ENCODE measurements around the gene BRINP1.

BRINP1 gene

DNA sequence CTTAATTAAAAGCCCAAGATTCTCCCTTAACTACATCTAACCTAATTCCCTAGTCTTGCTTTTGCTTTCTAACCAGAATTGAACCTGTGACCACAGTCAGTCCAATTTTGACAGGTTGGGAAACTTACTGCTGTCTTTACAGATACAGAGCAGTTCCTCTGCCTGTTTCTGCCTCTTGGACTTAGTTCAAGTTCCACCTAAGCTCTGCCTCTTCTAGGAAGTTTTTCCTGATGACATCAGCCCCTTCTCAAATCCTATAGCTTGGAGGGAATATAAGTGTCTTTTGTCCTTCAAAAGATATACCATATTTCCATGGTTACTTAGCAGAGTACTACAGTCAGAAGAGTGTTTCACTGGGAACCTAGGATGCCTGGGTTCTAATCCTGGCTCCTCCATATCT lies 31.7 kb downstream of the BRINP1 start:
- no peak for DNase-seq

DNA sequence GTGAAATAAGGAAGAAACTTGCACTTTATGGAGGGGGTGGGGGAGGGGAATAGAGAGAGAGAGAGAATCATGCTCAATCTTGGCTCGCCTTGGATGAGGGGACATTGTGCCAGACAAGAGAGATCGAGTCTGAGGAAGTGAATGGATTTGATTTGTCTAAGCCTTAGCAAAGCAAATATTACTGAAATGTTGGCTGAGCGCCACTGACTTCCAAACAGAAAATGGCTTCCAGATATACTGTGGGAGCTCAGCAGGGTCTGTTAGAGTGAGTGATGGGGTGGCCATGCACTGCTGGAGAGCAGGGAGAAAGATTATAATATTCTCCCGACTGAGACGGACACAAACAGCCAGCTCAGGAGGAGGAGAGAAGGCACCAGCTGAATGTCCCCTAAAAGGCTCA lies 34.5 kb downstream of the BRINP1 start:
- no peak for DNase-seq

DNA sequence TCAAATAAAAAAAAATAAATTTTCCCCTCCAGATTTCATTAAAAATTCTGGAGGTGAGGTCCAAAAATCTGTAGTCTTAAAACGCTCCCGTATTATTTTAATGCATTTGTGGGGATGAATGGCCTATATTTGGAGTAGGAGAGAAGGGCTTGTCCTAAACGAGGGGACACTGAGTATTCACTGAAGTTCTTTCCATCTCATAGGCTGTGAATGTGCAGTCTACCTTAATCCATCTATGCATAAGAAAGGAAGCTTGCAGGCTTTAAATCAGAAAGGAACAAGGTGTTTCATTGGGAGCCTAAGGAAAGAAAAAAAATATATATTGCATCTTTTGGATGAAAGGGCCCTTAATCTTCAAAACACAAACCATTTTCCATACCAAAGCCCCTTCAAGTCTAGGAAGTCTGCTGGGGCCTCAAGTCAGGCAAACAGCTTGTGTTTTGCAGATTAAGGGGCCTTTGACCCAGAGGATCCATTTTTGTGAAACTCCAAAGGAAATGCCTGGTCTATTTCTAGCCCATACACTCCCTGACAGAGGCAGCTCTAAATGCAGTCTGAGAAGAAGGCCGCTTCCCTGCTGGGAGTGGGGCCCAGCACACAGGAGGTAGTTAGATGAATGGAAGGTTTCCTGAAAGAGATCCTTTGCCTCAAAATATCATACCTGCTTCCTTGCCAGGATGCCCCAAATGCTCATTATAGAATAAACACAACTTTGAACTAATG lies 35.6 kb downstream of the BRINP1 start:
- no peak for DNase-seq

DNA sequence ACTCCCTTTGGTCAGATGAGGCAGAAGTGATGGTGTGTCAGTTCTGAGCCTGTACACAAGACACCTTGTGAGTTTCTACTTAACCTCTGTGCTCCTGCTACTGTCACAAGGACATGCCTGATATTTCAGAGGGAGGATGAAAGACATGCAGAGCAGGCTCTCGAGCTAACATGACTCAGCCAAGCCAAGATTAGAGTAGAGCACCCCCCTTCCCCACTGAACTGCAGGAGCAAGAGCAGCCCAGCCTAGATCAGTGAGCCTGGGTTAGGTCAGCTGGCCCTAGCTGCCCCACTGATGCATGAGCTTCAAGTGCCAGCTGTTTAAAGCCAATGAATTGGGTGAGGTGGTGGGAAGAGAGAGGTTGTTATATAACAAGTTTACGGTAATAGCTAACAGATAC lies 36.7 kb downstream of the BRINP1 start:
- no peak for DNase-seq

DNA sequence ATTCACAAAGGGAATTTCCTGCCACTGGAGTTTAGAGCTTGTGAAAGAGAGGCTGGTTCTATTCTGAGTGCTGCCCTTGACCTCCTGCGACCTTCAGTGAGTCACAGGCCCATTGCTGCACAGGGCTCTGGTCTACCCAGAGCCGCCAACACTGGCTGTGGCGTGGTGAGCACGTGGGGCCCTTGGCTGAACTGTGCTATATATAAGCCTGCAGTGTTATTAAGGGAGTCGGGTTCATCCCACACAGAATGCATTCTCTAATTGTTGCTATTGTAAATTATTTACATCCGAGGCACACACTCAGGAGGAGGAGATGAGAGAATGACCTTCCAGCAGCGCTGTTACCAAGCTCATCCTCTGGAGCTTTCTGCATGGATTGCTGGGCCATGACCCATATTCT lies 47.1 kb downstream of the BRINP1 start:
- no peak for DNase-seq

DNA sequence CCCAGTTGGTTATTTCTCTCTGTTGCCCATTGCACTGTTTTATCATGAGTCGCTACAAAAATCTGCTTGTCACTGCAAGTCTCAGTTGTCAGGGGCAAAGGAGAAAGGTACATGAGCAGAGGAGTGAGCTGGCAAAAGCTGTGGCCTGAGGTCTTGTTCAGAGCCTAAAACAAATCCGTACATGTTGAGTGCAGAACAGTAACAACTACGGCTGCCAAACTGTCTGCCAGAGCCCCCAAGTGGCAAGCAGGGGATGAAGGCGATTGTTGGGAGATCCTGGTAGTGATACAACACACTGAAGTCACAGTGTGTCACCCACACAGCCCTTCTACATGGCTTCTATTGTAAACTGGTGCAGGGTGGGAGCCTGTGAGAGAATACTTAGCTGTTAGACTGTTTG lies 50.9 kb downstream of the BRINP1 start:
- no peak for DNase-seq

DNA sequence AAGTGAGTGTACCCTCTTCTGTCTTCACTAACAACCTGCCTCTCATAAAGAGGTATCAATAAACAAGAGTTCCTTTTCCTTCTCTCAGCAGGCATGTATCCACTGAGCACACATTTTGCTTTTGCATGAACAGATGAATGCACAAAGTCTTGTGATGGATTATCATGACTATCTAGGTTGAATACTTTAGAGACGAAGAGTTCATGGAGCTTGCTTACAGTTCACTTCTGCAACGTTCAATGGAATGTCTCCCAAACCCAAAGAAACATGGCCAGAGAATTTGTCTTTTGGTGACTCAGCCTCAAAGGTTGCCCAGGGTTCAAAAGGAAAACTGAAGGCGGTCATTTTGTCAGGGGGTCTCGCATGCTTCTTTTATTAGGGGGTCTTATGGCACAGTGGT lies 55.4 kb downstream of the BRINP1 start:
- no peak for DNase-seq

DNA sequence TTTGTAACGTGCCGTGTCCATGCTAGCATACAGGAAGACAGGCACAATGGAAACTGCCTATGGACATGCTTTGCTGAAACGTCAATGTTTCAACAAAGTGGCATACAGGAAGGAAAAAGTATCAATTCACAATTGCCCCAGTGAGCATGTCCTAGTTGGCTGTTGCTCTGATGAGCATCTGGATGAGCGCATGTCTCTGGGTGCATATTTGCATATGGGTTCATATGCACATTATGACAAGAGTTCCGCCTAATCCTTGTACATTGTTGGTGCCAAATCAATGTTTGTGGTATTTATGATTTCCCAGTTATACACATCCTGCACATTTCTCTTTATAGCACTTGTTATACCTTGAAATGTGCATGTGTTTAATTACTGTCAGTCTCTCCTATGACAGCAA lies 58.5 kb downstream of the BRINP1 start:
- no peak for DNase-seq

DNA sequence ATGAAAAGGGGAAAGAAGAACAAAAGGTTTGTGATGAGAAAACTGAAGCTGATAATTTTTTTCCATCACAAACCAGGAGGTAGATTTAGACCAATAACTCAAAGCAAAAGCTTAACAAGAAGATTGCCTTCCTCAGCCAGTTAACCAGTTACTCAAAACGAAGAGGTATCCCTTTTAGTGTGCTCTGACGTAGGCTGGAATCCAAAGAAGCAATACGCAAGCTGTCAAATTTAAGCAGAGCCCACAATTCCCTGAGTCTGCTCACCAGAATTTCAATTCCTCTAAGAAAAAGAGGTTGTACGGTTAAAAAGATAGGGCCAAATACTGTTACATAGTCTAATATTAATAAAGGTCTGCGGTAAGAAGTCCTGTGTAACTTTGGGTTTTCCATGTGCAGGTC lies 61.8 kb downstream of the BRINP1 start:
- no peak for DNase-seq

DNA sequence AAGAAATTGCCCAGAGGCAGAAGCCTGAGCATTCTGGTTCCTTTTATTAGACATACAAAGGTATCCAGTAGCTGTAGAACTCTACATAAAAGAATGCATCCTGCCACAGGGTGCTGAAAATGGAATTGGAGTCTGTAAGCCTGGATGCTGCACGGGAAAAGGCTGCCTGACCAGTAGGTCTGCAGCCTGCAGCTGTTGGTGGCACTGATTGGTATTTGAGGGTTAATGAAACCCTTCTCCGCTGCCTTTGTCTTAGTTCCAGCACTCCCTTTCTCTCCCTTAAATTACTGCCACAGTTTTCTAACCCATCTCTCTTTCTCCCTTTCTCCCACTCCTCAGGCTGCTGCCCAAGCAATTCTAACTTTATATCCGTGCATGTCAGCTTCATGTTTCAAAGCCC lies 64.7 kb downstream of the BRINP1 start:
- no peak for DNase-seq

DNA sequence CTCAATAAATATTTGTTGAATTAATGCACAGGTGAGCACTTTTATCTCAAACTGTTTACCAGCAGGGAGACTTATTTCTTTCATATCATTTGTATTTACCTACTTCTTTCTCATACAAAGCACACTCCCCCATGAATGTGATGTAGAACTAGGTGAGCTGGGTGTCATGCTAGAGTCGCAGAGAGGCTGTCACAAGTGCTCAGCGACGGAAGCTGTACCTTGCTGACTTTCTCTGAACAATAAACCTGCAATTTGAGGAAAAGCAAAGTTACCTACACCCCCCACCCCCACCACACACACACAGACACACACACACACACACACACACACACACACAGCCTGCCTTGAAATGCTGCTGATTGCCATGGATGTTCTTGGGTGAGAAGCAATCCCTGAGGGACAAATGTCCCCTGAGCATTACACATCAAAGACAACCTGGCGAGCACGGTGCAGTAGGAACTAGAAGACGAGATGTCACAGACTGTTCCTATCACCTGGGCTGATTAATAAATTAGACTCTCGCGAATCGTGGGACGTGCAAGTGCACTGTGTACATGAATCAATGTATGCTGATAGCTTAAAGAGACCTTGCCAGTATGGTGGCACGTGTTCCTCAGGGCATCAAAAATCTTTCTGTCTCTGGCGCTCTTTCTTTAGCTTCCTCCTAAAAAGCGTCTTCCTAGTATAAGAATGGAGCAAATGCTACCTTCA lies 66.1 kb downstream of the BRINP1 start:
- DNase-seq = no peak

DNA sequence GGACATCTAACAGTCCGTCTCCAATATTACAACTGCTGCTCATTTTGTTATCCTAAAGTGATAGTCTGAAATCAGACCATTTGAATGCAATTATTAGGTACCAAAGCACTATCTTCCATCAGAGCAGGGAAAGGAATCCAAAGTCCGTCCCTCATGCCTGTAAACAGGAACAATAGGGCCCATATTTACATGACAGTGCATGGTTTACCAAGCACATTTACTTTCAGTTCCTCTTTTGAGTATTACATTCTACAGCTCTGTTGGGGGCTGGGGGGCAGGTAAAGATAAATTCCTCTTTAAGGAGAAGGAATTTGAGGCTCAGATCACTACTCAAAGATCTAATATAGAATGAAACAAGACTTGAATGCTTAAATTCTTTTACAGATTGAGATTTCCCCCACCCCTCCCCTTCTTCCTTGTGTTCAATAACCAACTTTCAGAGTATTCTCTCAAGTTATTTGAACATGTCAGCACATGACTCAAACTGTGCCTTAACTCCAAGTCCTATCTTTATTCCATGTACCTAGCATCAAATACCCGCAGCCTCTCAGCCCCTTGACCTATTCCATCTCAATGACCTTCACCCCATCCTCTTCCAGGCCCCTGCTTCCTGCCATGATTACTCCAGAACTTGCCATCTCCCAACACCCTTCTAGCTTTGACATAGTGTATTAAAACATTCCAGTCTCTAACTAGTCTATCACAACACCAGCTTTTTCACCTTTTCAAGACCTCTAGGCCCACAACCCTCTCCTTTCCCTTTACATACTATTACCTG lies 71.0 kb downstream of the BRINP1 start:
- no peak for DNase-seq

DNA sequence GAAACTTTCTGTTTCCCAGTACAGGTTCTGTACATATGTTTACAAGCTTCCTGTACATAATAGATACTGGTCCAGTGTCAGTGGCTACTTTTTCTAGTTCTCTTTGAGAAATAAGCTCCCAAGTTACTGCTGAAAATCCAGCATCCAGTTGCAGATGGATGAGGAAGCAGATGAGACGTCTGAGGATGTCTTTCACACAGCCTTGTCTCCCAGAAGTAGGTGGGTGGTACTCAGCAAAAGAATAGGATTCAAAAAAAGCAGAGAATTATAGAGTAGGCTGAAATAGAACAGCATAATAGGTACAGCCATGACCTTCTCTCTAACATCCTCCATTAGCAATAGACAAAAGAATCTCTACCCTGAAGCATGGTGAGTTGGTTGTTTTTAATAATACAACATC lies 77.7 kb downstream of the BRINP1 start:
- DNase-seq = no peak

DNA sequence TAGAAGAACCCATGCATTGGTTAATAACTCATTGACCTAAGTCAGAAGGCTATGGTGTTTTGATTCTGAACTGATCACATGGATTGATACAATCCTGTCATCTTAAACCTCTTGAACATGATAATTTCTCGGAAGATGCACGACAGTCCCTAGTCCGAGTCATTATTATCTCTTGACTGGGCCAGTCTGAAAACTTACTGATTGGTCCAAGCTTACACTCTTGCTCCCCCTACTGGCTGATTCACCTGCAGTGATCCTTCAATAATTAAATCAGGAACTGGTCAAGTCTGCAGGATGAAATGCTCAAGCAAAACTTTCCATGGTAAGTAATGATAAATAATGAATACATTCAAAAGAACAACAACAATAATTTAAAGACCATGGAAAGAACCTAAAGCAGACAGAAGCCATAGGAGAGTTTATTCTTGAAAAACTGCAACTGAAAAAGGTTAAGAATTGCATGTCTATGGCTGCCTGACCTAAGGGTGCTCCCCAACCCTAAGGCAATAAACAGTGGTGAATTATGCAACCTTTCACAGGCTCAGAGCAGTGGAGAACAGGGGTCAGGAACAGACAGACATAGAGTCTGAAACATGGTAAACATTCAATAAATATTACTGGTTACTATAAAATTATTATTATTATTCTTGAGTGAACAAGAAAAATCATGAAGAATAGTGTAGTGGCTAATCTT lies 79.3 kb downstream of the BRINP1 start:
- no peak for DNase-seq

DNA sequence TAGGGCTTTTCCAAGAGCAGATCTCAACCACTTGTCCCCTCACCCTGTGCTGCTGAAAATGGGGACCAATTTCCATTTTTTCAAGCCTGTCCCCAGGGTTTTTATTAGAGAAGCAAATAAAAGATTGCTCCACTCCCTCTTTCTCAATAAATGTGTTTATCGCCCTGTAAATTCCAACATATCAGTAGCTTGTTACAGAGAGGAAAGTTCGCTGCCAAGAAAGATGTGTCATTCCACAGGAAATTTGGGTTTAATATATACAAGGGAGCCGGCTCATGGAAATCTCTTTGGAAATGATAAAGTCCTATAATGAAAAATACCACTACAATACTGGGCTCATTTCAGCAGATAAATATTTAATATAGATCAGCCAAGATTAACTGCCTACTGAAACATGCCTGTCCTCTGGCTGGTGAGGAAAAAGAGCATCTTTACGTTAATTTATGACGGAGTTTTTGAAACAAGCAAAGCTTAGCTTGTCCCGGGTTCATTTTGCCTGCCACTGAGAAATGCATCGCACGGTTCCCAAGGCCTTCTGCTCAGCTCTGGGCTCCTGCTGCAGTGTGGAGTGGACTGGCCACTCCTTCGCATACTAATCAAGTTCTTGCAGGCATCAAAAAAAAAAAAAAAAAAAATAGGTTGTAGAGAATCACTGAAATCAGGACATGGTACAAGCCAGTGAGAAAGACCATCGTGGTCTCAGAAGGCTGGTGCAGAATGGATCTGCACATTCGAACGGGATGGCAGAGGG lies 84.5 kb downstream of the BRINP1 start:
- DNase-seq = no peak

DNA sequence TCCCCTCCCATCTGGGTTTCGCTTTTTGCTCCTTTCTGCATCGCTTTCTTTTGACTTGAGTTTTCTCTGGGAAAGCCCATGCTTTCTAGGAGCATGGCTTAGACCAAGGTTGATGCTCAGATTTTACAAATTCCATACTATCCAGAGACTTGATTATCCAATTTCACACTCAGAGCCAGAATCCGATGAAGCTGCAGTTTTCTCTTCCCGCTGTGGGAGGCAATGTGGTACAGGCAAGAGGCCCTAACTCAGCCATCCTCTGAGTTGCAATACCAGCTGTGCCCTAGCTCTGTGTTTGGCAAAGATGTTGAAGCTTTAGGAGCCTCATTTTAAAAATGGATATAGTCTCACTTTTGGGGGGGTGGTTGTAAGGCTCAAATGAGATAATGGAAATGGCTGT lies 85.1 kb downstream of the BRINP1 start:
- DNase-seq = no peak

DNA sequence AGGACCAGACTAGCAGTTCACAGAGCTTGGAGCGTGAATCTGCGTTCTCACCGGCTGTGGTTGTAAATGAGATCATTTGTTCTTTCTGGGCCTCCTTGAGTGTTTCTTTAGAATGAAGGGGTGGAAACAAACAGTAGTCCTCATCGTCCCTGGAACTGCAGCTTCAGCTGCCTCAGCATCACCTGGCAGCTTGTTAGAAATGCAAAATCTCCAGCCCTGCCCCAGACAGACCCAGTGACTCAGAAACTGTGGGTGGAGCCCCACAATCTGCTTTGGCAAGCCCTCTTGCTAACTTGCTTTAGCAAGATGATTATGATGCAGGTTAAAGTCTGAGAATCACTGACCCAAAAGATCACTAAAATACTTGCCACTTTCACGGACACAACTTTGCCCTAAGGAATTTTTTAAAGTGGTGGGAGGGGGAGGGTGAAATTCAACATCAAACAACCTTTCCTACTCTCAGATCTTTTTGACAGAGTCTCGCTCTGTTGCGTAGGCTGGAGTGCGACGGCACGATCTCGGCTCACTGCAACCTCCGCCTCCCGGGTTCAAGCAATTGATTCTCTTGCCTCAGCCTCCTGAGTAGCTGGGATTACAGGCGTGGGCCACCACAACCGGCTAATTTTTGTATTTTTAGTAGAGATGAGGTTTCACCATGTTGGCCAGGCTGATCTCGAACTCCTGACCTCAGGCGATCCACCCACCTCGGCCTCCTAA lies 86.0 kb downstream of the BRINP1 start:
- no peak for DNase-seq

DNA sequence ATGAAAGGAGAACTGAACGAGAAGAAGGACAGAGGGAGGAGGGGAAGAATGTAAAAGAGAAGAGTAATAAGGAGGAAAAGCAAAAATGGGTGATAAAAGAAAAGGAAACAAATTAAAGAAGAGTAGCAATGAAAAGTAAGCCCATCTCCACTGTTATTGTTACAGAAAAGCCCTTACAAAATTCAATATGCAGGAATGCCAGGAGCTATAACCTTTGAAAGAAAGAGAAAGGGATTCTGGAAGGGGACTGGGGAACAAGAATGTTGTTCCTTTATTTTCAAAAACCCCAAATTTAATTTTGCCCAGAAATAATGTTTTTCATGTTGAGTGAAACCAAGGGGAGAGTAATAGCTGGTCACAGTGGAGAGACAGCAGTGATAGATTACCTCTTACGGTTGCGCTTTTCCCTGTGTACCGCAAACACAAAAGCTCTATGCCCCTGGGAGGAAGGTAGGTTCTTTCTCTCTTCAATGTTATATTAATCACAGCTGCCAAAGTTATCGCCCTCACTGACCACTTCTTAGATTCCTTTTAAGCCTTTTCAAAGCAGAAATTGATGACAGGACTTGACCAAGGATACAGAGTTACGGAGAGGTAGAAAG lies 86.7 kb downstream of the BRINP1 start:
- no peak for DNase-seq

DNA sequence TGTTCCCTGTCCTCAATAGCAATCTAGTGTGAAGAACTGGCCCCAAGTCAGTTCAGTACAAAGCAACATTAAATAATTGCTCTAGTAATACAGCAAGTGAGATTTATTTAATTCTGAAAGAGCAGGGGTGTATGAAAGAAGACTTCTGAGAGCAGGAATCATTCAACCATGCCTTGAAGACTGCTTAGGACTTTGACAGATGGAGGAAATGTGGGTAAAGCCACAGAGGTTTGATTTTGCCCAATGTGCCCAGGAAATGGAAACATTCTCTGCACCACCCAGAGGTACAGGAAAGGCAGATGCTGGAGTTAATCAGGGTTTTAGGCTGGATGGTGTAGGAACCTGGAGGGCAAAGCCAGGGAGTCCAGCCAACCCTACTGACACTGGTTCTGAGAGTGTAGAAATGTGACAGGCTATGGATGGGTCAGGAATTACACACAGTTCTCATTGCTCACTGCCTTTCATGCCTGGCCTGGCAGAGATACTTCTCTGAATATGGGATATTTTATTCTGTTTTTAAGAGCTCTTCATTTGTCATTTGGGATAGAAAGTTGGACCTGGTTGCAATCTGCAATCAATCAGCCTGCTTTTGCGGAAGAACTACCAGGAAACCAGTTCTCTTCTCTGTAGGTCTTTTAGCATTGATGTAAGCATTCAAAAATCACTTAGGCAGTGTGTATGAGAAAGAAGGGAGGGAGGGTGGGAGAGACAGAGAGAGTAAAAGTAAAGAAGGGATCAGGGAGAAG lies 88.3 kb downstream of the BRINP1 start:
- DNase-seq = no peak

DNA sequence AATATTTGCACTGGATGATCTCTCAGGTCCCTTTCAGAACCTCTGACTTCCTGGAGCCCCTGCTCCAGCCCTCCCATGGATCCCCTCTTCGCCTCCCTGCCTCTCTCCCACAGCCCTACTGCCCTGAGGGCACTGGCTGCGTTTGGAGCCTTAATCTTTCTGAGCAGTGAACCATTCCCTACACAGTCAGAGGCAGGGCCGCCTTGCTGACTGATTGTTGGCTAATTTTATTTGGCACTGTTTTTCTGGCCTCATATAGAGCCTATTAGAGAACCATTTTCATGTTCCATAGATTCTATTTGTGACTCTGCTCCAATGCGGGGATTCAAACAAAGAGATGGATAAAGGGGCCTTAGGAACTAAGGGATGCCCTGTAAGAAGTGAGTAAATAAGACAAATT lies 91.1 kb downstream of the BRINP1 start:
- no peak for DNase-seq

All from activated CD8-positive, alpha-beta memory T cell treated with anti-CD3 and anti-CD28 coated beads for 24 hours (primary cell).